A549 (cell line): ENCODE data around the gene C1S. TPM values are rescaled to one million over a fixed set of nuclear protein-coding genes. Genes with fewer than 3 reads are reported as not detected.

Source experiments
- ATAC-seq, 2 experiments: fragments of 200-7000 bp in 1 of 2; fragments of >200 bp in 1 of 2; cut with Nextera tagmentation in 1 of 2; cut with Tn5 transposase in 1 of 2; 3 replicates each; pipeline versions ENCODE4 v1.8.0 to v1.9.1; 2018 to 2020; ENCODE audit warnings: mild to moderate bottlenecking in 1 of 2, moderate library complexity in 1 of 2
- CTCF ChIA-PET: fragments of 300-600 bp; sonication (Branson Sonifier 250); formaldehyde crosslinking; extraction: SDS; loops from one replicate; lab custom pipeline; 2021; ENCODE audit warnings: antibody characterized with exemption, inconsistent platforms; lab: Yijun Ruan, JAX
- POLR2A ChIA-PET: fragments of 350-600 bp; formaldehyde crosslinking; extraction: SDS; loops from one replicate; lab custom pipeline; 2021; ENCODE audit warnings: antibody characterized with exemption, inconsistent platforms; lab: Yijun Ruan, JAX
- DNase-seq, 2 experiments: peaks; one replicate each; pipeline versions ENCODE4 v3.0.0 to v3.0.0-alpha.2; 2011 to 2016; ENCODE audit warnings: low read depth in 1 of 2, low spot score in 1 of 2
- FAIRE-seq: peaks from 2 replicates; lab custom pipeline; 2011; peaks lifted over from hg19 to GRCh38; lab: Jason Lieb, UNC
- H3K27ac ChIP-seq, 2 experiments: fragments of >200 bp; sonication (Bioruptor Twin); formaldehyde crosslinking; 3 replicates each; pipeline ENCODE4 v1.5.1; 2016 to 2017
- H3K4me1 ChIP-seq: fragments of >200 bp; sonication (Bioruptor Twin); formaldehyde crosslinking; 3 replicates; pipeline ENCODE4 v1.6.1; 2016
- H3K4me2 ChIP-seq: fragments of >200 bp; sonication (Bioruptor Twin); formaldehyde crosslinking; 3 replicates; pipeline ENCODE4 v1.6.1; 2016
- H3K4me3 ChIP-seq: fragments of >200 bp; sonication (Bioruptor Twin); formaldehyde crosslinking; 3 replicates; pipeline ENCODE4 v1.5.1; 2016
- H3K9me3 ChIP-seq: fragments of >200 bp; sonication (Bioruptor Twin); formaldehyde crosslinking; 3 replicates; pipeline ENCODE4 v1.6.1; 2016
- BHLHE40 ChIP-seq: IDR thresholded peaks from 2 replicates; pipeline ENCODE4 v1.6.1; 2012; ENCODE audit warnings: low read depth, low read length, inconsistent platforms
- CBX2 ChIP-seq: fragments of 200-600 bp; sonication (generic); IDR thresholded peaks from 2 replicates; pipeline ENCODE4 v1.6.1; 2016; ENCODE audit warnings: low read depth, mild to moderate bottlenecking, borderline replicate concordance
- CEBPB ChIP-seq, 2 experiments: fragments of >200 bp in 1 of 2; sonication (Bioruptor Twin) in 1 of 2; formaldehyde crosslinking in 1 of 2; IDR thresholded peaks; 2 replicates each; pipeline ENCODE4 v1.6.1; 2012 to 2016
- CHD2 ChIP-seq: fragments of 150-350 bp; IDR thresholded peaks from 2 replicates; pipeline ENCODE4 v1.6.1; 2014; ENCODE audit warnings: low read length; ENCODE audit not compliant: partially characterized antibody
- E2F6 ChIP-seq: IDR thresholded peaks from 2 replicates; pipeline ENCODE4 v1.6.1; 2012; ENCODE audit warnings: low read depth, borderline replicate concordance
- ESRRA ChIP-seq: fragments of 150-350 bp; IDR thresholded peaks from 2 replicates; pipeline ENCODE4 v1.6.1; 2014; ENCODE audit warnings: mild to moderate bottlenecking, low read length, borderline replicate concordance
- FOSL2 ChIP-seq, 2 experiments: fragments of 450-650 bp in 1 of 2; fragments of >200 bp in 1 of 2; sonication (Bioruptor Twin) in 1 of 2; formaldehyde crosslinking; IDR thresholded peaks; 2 replicates each; pipeline versions ENCODE4 v1.5.0 to v1.6.1; 2016 to 2020; ENCODE audit warnings: mild to moderate bottlenecking in 1 of 2, moderate library complexity in 1 of 2
- KDM1A ChIP-seq: fragments of 200-600 bp; sonication (generic); IDR thresholded peaks from 2 replicates; pipeline ENCODE4 v1.6.1; 2016; ENCODE audit warnings: low read depth, mild to moderate bottlenecking
- KDM5A ChIP-seq: fragments of 200-600 bp; sonication (generic); IDR thresholded peaks from 2 replicates; pipeline ENCODE4 v1.6.1; 2016; ENCODE audit warnings: antibody characterized with exemption, mild to moderate bottlenecking
- MAX ChIP-seq: IDR thresholded peaks from 2 replicates; pipeline ENCODE4 v1.6.1; 2012
- PHF8 ChIP-seq: fragments of 200-600 bp; sonication (generic); IDR thresholded peaks from 2 replicates; pipeline ENCODE4 v1.6.1; 2016; ENCODE audit warnings: low read depth, mild to moderate bottlenecking, antibody characterized with exemption, moderate library complexity, borderline replicate concordance
- POLR2AphosphoS2 ChIP-seq: conservative IDR thresholded peaks from 2 replicates; pipeline ENCODE4 v1.6.1; 2012; ENCODE audit warnings: low read length, improper control_type of control experiment, inconsistent platforms
- RAD21 ChIP-seq, 2 experiments: fragments of >200 bp in 1 of 2; sonication (Bioruptor Twin) in 1 of 2; formaldehyde crosslinking in 1 of 2; IDR thresholded peaks in 1 of 2; conservative IDR thresholded peaks in 1 of 2; 2 replicates in 1 of 2; 3 replicates in 1 of 2; pipeline ENCODE4 v1.6.1; 2012 to 2018; ENCODE audit warnings: inconsistent platforms in 1 of 2
- RARB ChIP-seq: fragments of 250-450 bp; sonication (Bioruptor Pico); IDR thresholded peaks from 2 replicates; pipeline ENCODE4 v1.8.0; 2021; ENCODE audit warnings: mild to moderate bottlenecking, moderate library complexity
- RNF2 ChIP-seq: fragments of 200-600 bp; sonication (generic); IDR thresholded peaks from 2 replicates; pipeline ENCODE4 v1.6.1; 2016; ENCODE audit warnings: low read depth, mild to moderate bottlenecking, antibody characterized with exemption, moderate library complexity, borderline replicate concordance
- SMC3 ChIP-seq: fragments of >200 bp; sonication (Bioruptor Twin); formaldehyde crosslinking; IDR thresholded peaks from 3 replicates; pipeline ENCODE4 v1.6.1; 2018; ENCODE audit warnings: inconsistent platforms
- TFCP2L1 ChIP-seq: fragments of 250-450 bp; sonication (Bioruptor Pico); IDR thresholded peaks from 2 replicates; pipeline ENCODE4 v1.5.0; 2021; ENCODE audit warnings: mild to moderate bottlenecking
- ZC3H11A ChIP-seq: fragments of 450-650 bp; IDR thresholded peaks from 2 replicates; pipeline ENCODE4 v1.6.1; 2014; ENCODE audit warnings: antibody characterized with exemption, mild to moderate bottlenecking
- ZFP36 ChIP-seq: fragments of 450-650 bp; IDR thresholded peaks from 2 replicates; pipeline ENCODE4 v1.6.1; 2014; ENCODE audit warnings: borderline replicate concordance; ENCODE audit not compliant: partially characterized antibody
- WGBS: methylation state at CpG from one replicate; pipeline ENCODE4 v1.1.6; 2017; ENCODE audit errors: missing lambda C conversion rate; 5-methylcytosine and 5-hydroxymethylcytosine counted together
- polyA plus RNA-seq, 4 experiments: library from polyadenylated mRNA; depleted of rRNA in 3 of 4; stranded (reverse); fragments of >200 nt; fragmentation: RNase III in 1 of 4; extraction: RNeasy Plus Mini Kit Qiagen cat#74134 plus additional on column Dnase treatment in 1 of 4; gene quantifications; 2 replicates in 3 of 4; 3 replicates in 1 of 4; pipeline ENCODE4 v1.2.3, GENCODE V29; 2011 to 2017
- TF ChIP-seq, protein P1 (sequence below): fragments of >200 bp; sonication (Bioruptor Twin); formaldehyde crosslinking; IDR thresholded peaks from 3 replicates; pipeline ENCODE4 v1.5.1; 2016

The C1S gene
- polyA plus RNA-seq, 2 of the 4 experiments (the other 2 are of a cell fraction) = 65.5 to 107 TPM

DNA sequence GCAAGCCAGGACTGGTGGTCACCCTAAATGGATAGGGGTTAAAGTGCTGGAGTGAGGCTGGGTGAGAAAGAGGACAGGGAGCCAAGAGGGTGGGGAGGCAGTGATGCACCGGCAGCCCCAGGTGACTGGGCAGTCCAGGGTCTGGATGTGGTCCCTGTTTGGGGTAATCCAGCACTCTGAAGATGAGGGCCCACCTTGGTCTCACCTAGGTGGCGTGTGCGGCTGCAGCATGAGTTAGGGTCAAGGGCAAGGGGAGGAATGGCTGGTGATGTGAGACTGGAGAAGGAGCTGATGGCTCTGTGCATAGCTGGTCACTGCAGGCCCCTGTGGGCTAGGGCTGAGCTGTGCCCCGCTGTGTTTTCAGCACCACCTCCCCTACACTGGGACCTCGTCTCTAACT is 50.1 kb downstream of the C1S start (continued):
- no peak for TF ChIP-seq RARB (CRISPR knock-in tag)
- TF ChIP-seq POLR2AphosphoS2 = no peak
- no peak for TF ChIP-seq TFCP2L1
- TF ChIP-seq KDM5A = no peak
- TF ChIP-seq, protein P1, sequence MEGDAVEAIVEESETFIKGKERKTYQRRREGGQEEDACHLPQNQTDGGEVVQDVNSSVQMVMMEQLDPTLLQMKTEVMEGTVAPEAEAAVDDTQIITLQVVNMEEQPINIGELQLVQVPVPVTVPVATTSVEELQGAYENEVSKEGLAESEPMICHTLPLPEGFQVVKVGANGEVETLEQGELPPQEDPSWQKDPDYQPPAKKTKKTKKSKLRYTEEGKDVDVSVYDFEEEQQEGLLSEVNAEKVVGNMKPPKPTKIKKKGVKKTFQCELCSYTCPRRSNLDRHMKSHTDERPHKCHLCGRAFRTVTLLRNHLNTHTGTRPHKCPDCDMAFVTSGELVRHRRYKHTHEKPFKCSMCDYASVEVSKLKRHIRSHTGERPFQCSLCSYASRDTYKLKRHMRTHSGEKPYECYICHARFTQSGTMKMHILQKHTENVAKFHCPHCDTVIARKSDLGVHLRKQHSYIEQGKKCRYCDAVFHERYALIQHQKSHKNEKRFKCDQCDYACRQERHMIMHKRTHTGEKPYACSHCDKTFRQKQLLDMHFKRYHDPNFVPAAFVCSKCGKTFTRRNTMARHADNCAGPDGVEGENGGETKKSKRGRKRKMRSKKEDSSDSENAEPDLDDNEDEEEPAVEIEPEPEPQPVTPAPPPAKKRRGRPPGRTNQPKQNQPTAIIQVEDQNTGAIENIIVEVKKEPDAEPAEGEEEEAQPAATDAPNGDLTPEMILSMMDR = no peak
- TF ChIP-seq E2F6 = no peak

- CTCF ChIA-PET = interaction anchor here (1.2 to 8.4 kb wide), 16 partner anchors 10 to 167 kb away, joined by 3 to 309 read pairs (median 12); partner anchors contain the start of genes C12orf57, C1R, C1S and LPCAT3
- Histone ChIP-seq H3K4me2 (no peak overlapping the region), H3K9me3 (no peaks in the 10 kb centered on the region), H3K27ac (no peak overlapping the region), H3K4me3 (no peak overlapping the region), H3K4me1 (peaks cover 26% of the 10 kb centered on the region)
- DNase-seq (no peak), ATAC-seq (no peak), FAIRE-seq (no peak)
- POLR2A ChIA-PET = interaction anchor here (1.8 kb wide), 2 partner anchors 52 to 168 kb away, joined by 5 to 10 read pairs; partner anchors contain the start of genes C12orf57, C1S and RNU7-1
- 87% methylated on average over 4 of the region's 4 CpGs for WGBS
- no peak for TF ChIP-seq ZFP36
- no peak for TF ChIP-seq PHF8
- TF ChIP-seq CHD2 = no peak
- TF ChIP-seq KDM1A = no peak
- no peak for TF ChIP-seq MAX
- no peak for TF ChIP-seq POLR2AphosphoS2
- no peak for TF ChIP-seq CEBPB (IDR thresholded peaks at IDR 0.05)
- TF ChIP-seq RNF2 = no peak
- no peak for TF ChIP-seq FOSL2 (IDR thresholded peaks at IDR 0.05)
- no peak for TF ChIP-seq FOSL2 (CRISPR knock-in tag; IDR thresholded peaks at IDR 0.05)
- TF ChIP-seq RAD21 (conservative IDR thresholded peaks at IDR 0.05 in 1 of 2, IDR thresholded peaks at IDR 0.05 in 1 of 2) = no peak
- no peak for TF ChIP-seq BHLHE40
- TF ChIP-seq ZC3H11A = no peak
- no peak for TF ChIP-seq SMC3
- TF ChIP-seq CBX2 = no peak
Observed at GRCh38 chr12:7112041-7112440, 51.5 kb downstream of the C1S start.

DNA sequence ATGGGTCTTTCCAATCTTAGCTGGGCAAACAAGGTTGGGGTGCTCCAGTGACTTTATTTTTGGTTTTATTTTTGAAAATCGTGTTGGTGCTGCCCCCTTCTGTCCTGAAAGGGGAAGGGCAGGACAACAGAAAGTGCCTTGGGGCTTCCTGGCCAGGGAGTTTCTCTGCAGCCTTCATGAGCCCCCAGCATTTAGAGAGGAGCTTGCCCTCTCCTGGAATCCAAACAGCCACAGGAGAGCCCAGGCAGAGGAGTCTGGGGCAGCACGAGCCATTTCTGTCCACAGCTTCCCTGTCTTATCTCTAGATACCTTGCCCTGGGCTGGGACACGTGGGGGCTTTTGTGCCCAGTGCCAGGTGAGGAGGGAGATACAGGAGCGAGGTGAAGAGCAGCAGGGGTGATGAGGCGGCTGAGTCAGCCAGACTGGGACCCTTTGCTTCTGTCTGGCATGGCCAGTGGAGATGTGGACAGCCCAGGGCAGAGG is 52.9 kb downstream of the C1S start:
- DNase-seq (peak; percentile 44 to 47), ATAC-seq (0 out of 6 replicates have a peak, but pooled peaks of 1 of the 2 experiments have one; percentile 3), FAIRE-seq (no peak)
- no peak overlapping the region for H3K4me2 ChIP-seq
- peaks cover 20% of the 10 kb centered on the region for H3K4me1 ChIP-seq
- no peak for TF ChIP-seq ESRRA
- TF ChIP-seq RAD21 (conservative IDR thresholded peaks at IDR 0.05 in 1 of 2, IDR thresholded peaks at IDR 0.05 in 1 of 2) = peak; percentile 71 to 72
- TF ChIP-seq, protein P1 = peak; percentile 85
- peak; percentile 74 for TF ChIP-seq SMC3
- 21% methylated on average over 5 of the region's 5 CpGs for WGBS
- ChIA-PET POLR2A (interaction anchor here (1.8 kb wide), 2 partner anchors 53 to 169 kb away, joined by 5 to 10 read pairs; partner anchors contain the start of genes C12orf57, C1S and RNU7-1), CTCF (interaction anchor here (0.6 to 8.4 kb wide), 46 partner anchors 9 to 529 kb away, joined by 3 to 309 read pairs (median 5); partner anchors contain the start of genes C12orf57, C1R, C1S and LPCAT3)
- H3K4me3 ChIP-seq = no peak overlapping the region
- no peaks in the 10 kb centered on the region for H3K9me3 ChIP-seq
- H3K27ac ChIP-seq = peak overlapping the region in 1 of 2 experiments; percentile 59; a peak in 2 of 6 replicates
